Superior temporal gyrus (tissue), 1 donor: ENCODE results near the gene SRBD1.

Experiments used
- DNase-seq: peaks from one replicate; pipeline ENCODE4 v3.0.0-alpha.2; 2016; ENCODE audit errors: extremely low spot score

SRBD1 gene

DNA sequence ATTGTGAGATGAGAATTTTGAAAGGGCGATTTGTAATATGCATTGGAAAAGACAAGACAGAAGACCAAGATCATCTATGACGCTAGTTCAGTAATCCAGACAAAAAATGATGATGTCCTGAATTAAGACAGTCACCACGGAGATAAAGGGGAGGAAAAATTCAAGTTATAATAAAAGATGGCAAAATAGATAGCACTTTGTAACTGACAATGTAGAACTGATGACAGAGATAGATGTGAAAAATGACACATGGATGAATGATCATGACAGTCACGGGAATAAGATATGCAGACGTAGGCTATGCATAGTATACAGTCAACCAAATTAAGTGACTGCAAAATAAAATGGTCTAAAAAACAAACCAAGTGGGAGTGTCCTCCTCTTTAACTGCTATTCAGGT, 59.2 kb downstream of the SRBD1 start:
- no peak for DNase-seq

- DNase-seq: no peak
Observed at GRCh38 chr2:45545943-45546342, 65.1 kb downstream of the SRBD1 start.

- DNase-seq: no peak
Observed at GRCh38 chr2:45543257-45543656, 67.8 kb downstream of the SRBD1 start.

DNA sequence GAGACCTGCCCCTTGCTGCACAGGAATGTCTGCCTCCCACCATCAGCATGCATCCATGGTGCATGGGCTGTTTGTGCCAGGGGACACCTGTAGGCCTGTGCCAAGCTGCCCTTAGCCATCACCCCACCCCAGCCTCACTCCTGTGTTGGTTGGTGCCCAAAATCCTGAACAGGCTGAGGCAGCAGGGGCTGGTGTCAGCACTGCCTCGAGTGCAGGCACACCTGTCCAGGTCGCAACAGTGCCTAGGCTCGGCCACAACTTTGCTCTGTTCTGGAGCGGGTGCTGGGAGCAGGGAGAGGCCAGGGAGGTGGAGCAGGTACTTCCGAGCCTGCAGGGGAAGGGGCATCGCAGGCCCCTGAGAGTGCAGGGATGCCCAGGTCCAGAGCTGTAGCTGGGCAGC, 69.1 kb downstream of the SRBD1 start:
- DNase-seq: no peak

DNA sequence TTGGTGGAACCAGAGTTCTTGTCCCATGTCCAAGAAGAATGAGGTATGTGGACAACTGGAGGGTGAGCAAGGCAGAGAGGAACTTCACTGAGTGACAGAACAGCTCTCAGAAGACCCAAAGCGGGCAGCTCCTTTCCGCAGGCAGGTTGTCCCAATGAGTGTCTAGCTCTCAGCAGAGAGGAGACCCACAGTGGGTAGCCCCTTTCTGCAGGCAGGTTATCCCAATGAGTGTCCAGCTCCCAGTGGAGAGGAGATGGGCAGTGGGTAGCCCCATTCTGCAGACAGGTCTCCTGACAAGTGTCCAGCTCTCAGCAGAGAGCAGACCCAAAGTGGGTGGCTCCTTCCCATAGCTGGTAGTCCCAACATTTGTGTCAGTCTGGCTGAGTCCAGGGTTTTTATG, 69.6 kb downstream of the SRBD1 start:
- no peak for DNase-seq

GRCh38 chr2:45540942-45541341, 70.1 kb downstream of the SRBD1 start:
- no peak for DNase-seq

DNA sequence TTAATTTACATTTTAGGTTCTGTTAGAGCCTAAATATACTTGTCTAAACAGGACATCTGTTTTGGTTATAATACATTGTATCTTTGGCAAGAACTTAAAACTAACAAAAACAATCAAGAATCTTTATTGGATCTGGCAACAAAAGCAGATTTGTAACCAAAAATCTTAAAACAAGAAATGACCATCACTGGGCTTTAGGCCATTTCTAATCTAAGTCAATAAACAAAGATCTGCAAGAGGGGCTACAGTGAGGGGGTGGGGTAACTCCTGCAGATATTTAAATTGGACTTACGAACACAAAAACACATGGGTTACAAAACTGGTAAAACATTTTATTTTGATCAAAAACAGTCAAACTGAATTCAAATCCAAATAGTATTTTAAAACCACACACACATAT, 77.3 kb downstream of the SRBD1 start:
- no peak for DNase-seq

DNA sequence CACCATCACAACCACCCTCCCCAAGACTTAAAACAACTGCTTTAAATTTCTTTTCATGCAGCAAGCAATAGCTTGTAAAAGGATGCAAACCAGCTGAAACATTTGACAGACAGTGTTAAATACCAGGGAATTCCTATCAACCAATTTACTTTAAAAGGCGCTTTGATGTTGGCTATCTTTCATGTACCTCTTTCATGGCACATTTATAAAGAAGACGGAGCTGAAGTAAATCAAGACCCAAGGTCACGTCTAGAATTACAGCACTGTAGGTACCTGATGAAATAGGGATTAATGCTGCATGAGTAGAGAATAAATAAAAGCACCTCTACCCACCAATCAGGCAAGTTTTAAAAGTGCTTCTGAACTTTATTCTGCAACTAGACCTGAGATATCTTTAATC, 78.9 kb downstream of the SRBD1 start:
- DNase-seq: no peak

DNA sequence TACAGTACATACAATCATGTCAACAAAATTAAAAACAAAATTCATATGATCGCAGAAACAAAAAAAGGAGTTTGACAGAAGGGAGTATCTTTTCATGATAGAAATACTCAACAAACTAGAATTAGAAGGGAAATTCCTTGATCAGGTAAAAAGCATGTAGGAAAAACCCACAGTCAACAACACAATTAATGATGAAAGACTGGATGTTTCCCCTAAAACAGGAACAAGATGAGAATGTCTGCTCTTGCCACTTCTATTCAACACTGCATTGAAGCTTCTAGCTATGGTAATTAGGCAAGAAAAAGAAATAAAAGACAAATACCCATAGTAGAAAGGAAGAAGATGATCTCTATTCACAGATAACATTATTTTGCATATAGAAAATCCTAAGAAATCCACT, 87.1 kb downstream of the SRBD1 start:
- DNase-seq: no peak

DNA sequence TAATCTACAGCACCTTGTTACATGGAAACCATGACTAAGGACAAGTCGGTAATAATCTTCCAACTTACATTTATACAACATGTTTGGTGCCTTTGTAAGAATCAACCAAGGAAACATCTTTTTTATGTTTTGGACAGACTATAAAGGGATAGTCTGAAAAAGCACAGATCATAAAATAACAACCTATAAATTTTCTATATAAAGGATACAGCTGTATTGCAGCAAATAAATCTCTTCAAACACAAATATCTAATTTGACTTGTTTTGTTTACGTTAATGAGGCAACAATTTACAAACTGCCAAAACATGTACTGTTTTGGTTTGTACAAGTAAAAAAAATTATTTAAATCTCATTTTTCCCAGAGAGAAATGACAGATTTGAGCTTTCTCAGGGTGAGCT, 92.5 kb downstream of the SRBD1 start:
- no peak for DNase-seq

- no peak for DNase-seq
Observed at GRCh38 chr2:45510701-45511420, 100.2 kb downstream of the SRBD1 start.

DNA sequence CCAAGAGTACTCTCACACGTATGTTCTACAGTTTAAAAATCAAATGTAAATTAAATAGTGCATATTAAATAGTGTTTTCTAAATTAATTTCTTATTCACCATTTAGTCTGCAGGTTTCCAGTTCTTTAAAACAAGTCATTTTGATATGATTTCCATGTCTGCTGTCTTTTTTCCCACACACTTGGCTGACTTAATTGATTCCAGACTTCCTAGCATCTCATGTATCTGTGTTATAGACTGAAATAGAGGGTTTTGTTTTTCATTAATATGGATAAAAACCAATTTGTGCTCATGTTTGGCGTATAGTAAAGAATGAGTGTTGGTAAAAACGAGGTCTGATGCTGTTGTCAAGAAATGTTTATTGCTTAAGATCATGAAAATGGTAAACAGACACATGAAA, 104.3 kb downstream of the SRBD1 start:
- no peak for DNase-seq

GRCh38 chr2:45505138-45505537, 105.9 kb downstream of the SRBD1 start:
- no peak for DNase-seq

DNA sequence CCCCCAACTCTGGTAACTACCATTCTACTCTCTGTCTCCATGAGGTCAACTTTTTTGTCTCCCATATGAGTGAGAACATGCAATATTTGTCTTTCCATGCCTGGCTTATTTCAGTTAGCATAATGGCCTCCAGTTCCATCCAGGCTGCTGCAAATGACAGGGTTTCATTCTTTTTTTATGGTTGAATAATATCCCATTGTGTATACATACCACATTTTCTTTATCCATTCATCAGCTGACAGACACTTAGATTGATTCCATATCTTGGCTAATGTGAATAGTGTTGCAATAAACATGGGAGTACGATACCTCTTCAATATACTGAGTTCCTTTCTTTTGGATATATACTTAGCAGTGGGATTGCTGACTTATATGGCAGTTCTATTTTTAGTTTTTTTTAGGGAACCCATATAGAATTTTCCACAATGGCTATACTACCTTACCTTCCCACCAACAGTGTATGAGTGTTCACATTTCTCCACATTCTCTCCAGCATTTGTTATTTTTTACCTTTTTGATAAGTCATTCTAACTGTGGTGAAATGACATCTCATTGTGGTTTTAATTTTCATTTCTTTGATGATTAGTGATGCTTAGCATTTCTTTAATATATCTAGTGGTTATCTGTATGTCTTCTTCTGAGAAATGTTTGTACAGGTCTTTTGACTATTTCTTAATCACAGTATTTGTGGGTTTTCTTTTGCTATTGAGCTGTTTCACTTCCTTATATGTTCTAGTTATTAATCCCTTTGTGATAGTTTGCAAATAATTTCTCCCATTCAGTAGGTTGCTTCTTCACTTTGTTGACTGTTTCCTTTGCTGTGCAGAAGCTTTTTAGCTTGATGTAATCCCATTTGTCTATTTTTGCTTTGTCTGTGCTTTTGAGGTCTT, 112.2 kb downstream of the SRBD1 start:
- no peak for DNase-seq

DNA sequence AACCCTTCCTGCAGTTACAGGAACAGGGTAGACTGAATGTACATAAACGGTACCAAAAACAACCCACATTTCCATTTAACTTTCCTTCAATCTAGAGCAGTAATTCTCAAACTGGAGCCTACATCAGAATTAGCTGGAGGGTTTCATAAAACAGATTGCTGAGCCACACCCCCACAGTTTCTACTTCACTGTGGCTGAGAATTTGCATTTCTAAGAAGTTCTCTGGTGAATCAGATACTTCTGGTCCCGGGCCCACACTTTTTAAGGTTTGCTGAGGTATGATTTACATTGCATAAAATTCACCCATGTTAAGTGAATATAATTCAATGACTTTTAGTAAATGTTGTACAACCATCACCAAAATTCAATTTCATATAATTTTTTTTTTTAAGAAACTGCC, 113.7 kb downstream of the SRBD1 start:
- peak; percentile 47 for DNase-seq

GRCh38 chr2:45496869-45497268, 114.2 kb downstream of the SRBD1 start:
- DNase-seq: peak; percentile 35

- DNase-seq: no peak
Observed at GRCh38 chr2:45494978-45495293, 116.1 kb downstream of the SRBD1 start.

DNA sequence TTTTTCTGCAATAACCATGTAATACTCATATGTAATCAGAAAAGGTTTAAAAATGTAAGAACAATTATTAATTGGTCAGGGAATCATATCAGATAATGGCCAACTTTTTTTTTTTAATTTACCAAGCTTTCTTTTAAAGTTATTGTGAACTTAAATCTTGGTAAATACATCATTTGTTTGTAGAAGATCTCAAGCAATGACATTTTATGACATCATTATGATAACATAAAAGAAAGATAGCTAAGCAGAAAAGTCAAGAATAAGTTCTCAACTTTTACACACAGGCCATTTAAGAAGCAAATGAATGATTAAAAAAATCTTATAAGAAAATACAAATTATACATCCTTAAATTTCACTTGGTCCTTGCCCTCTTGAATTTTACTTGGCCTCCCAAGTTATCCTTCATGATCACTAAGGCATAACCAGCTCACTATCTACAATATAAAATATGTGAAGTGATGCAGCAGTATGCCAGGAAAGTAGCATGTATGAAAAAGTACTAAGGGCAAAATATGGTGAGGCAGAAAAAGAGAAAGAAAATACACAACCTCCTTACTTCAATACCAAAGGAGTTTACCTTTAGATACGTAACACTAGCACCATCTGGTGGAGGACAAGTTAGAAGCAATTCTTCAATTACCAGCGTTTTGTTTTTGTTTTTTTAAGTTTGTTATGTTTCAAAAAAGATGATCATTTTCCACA, 116.6 kb downstream of the SRBD1 start:
- DNase-seq: peak; percentile 86

DNA sequence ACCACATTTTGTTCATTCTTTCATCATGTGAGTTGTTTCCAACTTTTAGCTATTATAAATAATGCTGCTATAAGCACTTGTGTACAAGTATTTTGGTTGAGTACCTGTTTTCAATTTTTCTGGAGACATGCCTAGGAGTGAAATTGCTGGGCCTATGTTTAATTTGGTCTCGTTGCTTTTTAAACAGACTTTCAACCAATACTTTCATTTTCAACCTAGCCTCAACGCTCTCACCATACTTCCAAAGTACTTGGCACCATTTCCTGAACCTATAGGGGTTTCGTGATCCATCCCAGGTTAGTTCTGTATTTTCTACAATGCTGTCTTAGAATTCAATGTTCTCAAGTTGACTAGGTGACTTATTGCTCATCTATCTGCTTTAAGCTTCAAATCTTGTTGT, 126.1 kb downstream of the SRBD1 start:
- no peak for DNase-seq

- DNase-seq: no peak
Observed at GRCh38 chr2:45483997-45484396, 127.1 kb downstream of the SRBD1 start.

GRCh38 chr2:45477546-45477945, 133.5 kb downstream of the SRBD1 start:
- DNase-seq: no peak

GRCh38 chr2:45470531-45470930, 140.5 kb downstream of the SRBD1 start:
- DNase-seq: no peak
